ENCODE measurements around the gene CEP192.
"Not testable (repeated sequence)": the region's sequence is repeated elsewhere in the genome, so short reads cannot be mapped to it uniquely, and the experiment has no call there.

The CEP192 gene
- total RNA-seq, result 102 to 133 reads per million in 2 donors

- peak; percentile 91 to 99 (median 95) for DNase-seq
Observed at GRCh38 chr18:12990967-12991820, at the start of gene CEP192. CEP192 (plus strand) TSS chr18:12991362; CDS start chr18:12999425, 8,063 bp downstream.

GRCh38 chr18:12943215-12943614, 47.9 kb upstream of the CEP192 start:
- no peak for DNase-seq

- DNase-seq, result peak in 1 of 5 experiments; percentile 46
Observed at GRCh38 chr18:12944709-12945108, 46.5 kb upstream of the CEP192 start.

GRCh38 chr18:12946549-12947284, 44.4 kb upstream of the CEP192 start:
- DNase-seq, result no peak

GRCh38 chr18:12947285-12948049, 43.7 kb upstream of the CEP192 start, which contains the start of gene SEH1L:
SEH1L (plus strand) TSS chr18:12948011; CDS start chr18:12948122, 111 bp downstream.
- peak; percentile 97 to 100 (median 98) for DNase-seq

- peak; percentile 97 to 98 (median 98) for DNase-seq
Observed at GRCh38 chr18:12948050-12948804, 42.9 kb upstream of the CEP192 start.

DNA sequence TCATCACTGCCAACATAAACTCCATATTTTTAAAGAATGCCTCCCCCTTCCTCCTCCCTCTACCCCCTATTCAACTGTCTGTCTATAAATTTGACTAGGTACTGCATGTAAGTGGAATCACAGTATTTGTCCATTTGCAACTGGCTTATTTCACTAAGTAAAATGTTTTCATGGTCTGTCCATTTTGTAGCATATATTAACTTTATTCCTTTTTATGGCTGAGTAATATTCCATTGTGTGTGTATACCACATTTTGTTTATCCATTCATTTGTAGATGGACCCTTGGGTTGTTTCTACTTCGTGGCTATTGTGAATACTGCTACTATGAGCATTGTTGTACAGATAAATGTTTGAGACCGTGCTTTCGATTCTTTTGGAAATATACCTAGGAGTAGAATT, 32.7 kb upstream of the CEP192 start:
- no peak for DNase-seq

DNA sequence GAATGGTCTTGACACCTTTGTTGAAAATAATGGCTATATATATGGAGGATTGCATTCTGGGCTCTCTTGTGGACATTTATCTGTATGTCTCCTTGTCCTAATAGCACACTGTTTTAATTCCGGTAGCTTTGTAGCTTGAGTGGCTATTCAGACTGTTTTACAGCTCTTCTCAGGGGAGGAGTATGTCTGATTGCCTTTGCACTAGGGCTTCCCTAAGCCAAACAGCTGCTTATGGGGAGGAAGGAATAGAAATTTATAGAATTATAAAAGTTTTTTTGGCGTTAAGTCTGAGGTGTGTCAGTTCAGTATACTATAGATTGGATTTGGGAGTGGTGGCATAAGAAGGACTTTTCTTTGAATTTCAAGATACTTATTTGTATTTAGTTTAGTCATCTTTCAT, 30.8 kb upstream of the CEP192 start:
- no peak for DNase-seq

DNA sequence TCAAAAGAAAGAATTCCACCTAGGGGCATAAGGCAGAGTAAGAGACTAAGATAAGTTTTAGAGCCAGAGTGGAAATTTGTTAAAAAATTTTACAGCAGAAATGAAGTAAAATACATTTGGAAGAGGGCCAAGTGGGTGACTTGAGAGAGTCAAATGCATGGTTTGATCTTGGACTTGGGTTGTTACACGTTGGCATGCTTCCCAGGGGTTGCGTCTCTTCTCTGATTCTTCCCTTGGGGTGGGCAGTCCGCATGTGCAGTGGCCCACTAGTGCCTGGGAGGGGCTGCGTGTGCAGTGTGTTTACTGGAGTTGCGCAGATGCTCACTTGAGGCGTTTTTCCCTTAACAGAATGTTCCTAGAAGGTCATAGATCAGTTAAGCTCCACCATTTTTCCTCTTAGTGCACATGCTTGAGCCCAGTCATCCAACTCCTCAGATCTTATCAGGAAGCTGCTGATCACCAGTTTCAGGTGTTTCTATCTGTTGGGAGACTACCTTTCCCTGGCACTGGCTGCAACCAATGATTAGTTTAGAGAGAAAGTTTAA, 30.2 kb upstream of the CEP192 start:
- peak in 1 of 5 experiments; percentile 18 for DNase-seq

DNA sequence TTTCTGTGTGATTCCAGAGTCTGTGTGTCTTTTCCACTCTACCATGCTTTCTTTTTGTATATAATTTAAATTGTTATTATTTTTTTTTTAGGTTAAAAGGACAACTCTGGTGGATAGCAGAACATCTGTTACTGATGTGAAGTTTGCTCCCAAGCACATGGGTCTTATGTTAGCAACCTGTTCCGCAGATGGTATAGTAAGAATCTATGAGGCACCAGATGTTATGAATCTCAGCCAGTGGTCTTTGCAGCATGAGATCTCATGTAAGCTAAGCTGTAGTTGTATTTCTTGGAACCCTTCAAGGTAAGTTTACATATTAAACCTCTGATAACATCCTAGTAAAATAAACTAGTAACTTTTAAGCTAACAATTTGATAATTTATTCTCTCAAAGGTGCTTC, 28.1 kb upstream of the CEP192 start:
- DNase-seq, result no peak

GRCh38 chr18:12968115-12968514, 23.0 kb upstream of the CEP192 start:
- no peak for DNase-seq

- DNase-seq, result peak in 1 of 5 experiments; percentile 42
Observed at GRCh38 chr18:12968619-12969018, 22.5 kb upstream of the CEP192 start.

- DNase-seq, result no peak
Observed at GRCh38 chr18:12973562-12974213, 17.5 kb upstream of the CEP192 start.

GRCh38 chr18:12975488-12975887, 15.7 kb upstream of the CEP192 start:
- DNase-seq, result no peak

- DNase-seq, result no peak
Observed at GRCh38 chr18:12976305-12976704, 14.9 kb upstream of the CEP192 start.

- not testable (repeated sequence) for DNase-seq
Observed at GRCh38 chr18:12980065-12980464, 11.1 kb upstream of the CEP192 start.

- no peak for DNase-seq
Observed at GRCh38 chr18:12989397-12990122, 1.6 kb upstream of the CEP192 start.

DNA sequence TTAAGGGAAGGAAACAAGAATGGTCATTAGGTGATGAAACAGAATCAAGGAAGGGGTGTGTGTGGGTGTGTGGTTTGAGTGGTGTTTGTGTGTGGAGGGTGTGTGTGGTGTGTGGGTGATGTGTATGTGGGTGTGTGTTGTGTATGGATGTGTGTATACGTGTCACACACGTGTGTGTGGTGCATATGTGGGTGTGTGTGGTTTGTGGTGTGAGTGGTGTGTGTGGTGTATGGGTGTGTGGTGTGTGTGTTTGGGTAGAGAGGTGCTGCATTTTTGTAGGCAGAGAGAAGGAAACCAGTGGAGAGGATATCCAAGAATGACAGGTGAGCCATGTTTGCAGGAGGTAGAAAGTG, 1.1 kb upstream of the CEP192 start:
- DNase-seq, result peak in 2 of 5 experiments; percentile 38 to 89

DNA sequence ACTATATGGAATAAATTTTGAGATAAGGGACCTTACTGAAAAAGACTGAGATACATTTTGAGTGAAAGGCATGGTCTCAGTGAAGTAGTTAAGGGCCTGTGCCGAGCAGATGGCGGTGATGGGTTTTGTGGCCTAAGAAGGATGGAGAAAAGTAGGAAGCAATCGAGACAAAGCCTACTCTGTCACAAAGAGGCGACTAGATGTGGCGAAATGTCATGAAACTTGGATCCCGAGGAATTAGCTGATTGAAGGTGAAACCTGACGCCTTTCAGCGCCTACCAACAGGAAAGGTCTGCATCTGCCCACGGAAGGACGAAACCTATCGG, 558 bp upstream of the CEP192 start:
- peak in 1 of 5 experiments; percentile 36 for DNase-seq

- DNase-seq, result no peak
Observed at GRCh38 chr18:12991821-12992179, 638 bp downstream of the CEP192 start.

- DNase-seq, result no peak
Observed at GRCh38 chr18:12993439-12993838, 2.3 kb downstream of the CEP192 start.

Measured in T-helper 2 cell (primary cell).